Measurements from ENCODE around the gene ASB18. TPM values are rescaled to one million over a fixed set of nuclear protein-coding genes. Genes with fewer than 3 reads are reported as not detected.
A peak's percentile ranks its signal among the peaks of the same experiment; 100 is the strongest.

Gene ASB18
- total and polyA plus RNA-seq, 2 donors from 2014 or later = not detected

- Histone ChIP-seq H3K4me1 (ENCODE audit: control insufficient read depth in 2 of 3, insufficient read depth in 2 of 3, low read depth in 1 of 3, low read length in 3 of 3) (no peaks in the 10 kb centered on the region), H3K4me3 (ENCODE audit: low read length in 3 of 3) (no peak overlapping the region), H3K9me3 (ENCODE audit: control insufficient read depth in 2 of 3, insufficient read depth in 1 of 3, low read length in 3 of 3) (no peaks in the 10 kb centered on the region), H3K27ac (ENCODE audit: low read depth in 2 of 2, low read length in 2 of 2) (no peak overlapping the region), H3K9ac (ENCODE audit: low read length in 3 of 3) (no peak overlapping the region), H3K27me3 (ENCODE audit: control insufficient read depth, insufficient read depth, low read length) (no peaks in the 10 kb centered on the region), H3K36me3 (ENCODE audit: control insufficient read depth in 2 of 3, insufficient read depth in 3 of 3, low read length in 3 of 3) (no peaks in the 10 kb centered on the region)
- intact Hi-C loops (cut with DNase I) = no loop called here
- no peak for FAIRE-seq
- peak in 3 of 5 donors; percentile 22 to 28 (median 27) for DNase-seq
- TF ChIP-seq, protein P1, sequence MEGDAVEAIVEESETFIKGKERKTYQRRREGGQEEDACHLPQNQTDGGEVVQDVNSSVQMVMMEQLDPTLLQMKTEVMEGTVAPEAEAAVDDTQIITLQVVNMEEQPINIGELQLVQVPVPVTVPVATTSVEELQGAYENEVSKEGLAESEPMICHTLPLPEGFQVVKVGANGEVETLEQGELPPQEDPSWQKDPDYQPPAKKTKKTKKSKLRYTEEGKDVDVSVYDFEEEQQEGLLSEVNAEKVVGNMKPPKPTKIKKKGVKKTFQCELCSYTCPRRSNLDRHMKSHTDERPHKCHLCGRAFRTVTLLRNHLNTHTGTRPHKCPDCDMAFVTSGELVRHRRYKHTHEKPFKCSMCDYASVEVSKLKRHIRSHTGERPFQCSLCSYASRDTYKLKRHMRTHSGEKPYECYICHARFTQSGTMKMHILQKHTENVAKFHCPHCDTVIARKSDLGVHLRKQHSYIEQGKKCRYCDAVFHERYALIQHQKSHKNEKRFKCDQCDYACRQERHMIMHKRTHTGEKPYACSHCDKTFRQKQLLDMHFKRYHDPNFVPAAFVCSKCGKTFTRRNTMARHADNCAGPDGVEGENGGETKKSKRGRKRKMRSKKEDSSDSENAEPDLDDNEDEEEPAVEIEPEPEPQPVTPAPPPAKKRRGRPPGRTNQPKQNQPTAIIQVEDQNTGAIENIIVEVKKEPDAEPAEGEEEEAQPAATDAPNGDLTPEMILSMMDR (IDR thresholded peaks at IDR 0.05; ENCODE audit: borderline replicate concordance, extremely low read depth, insufficient read depth) = no peak
Observed at GRCh38 chr2:236257136-236257535, 7.1 kb downstream of the ASB18 start.

- Histone ChIP-seq H3K4me3 (ENCODE audit: low read length in 3 of 3) (no peak overlapping the region), H3K9ac (ENCODE audit: low read length in 3 of 3) (no peak overlapping the region), H3K4me1 (ENCODE audit: control insufficient read depth in 2 of 3, insufficient read depth in 2 of 3, low read depth in 1 of 3, low read length in 3 of 3) (no peaks in the 10 kb centered on the region), H3K27me3 (ENCODE audit: control insufficient read depth, insufficient read depth, low read length) (no peaks in the 10 kb centered on the region), H3K27ac (ENCODE audit: low read depth in 2 of 2, low read length in 2 of 2) (no peak overlapping the region), H3K36me3 (ENCODE audit: control insufficient read depth in 2 of 3, insufficient read depth in 3 of 3, low read length in 3 of 3) (no peaks in the 10 kb centered on the region), H3K9me3 (ENCODE audit: control insufficient read depth in 2 of 3, insufficient read depth in 1 of 3, low read length in 3 of 3) (no peaks in the 10 kb centered on the region)
- FAIRE-seq = no peak
- intact Hi-C loops (cut with DNase I) = no loop called here
- peak in 2 of 5 donors; percentile 56 to 62 for DNase-seq
- TF ChIP-seq, protein P1 (IDR thresholded peaks at IDR 0.05; ENCODE audit: borderline replicate concordance, extremely low read depth, insufficient read depth) = no peak
Observed at GRCh38 chr2:236256366-236256985, 7.7 kb downstream of the ASB18 start.

DNA sequence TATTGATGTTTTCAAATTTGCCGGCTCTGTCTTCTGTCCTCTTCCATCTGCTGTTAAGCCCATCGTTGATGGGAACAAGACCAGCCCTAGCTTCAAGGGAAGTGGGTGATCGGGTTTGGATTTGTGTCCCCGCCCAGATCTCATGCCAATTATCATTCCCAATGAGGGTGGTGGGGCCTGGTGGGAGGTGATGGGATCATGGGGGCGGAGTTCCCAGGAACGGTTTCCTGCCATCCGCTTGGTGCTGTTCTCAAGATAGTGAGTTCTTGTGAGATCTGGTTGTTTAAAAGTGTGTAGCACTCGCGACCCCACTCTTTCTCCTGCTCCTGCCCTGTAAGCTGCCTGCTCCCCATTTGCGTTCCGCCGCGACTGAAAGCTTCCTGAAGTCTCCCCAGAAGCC lies 9.5 kb downstream of the ASB18 start:
- no peak overlapping the region for H3K4me3 ChIP-seq (ENCODE audit: low read length in 3 of 3)
- FAIRE-seq = no peak
- no peak for DNase-seq
- intact Hi-C loops (cut with DNase I) = no loop called here
- no peaks in the 10 kb centered on the region for H3K27me3 ChIP-seq (ENCODE audit: control insufficient read depth, insufficient read depth, low read length)
- H3K36me3 ChIP-seq (ENCODE audit: control insufficient read depth in 2 of 3, insufficient read depth in 3 of 3, low read length in 3 of 3) = no peaks in the 10 kb centered on the region
- no peaks in the 10 kb centered on the region for H3K9me3 ChIP-seq (ENCODE audit: control insufficient read depth in 2 of 3, insufficient read depth in 1 of 3, low read length in 3 of 3)
- no peak overlapping the region for H3K27ac ChIP-seq (ENCODE audit: low read depth in 2 of 2, low read length in 2 of 2)
- no peaks in the 10 kb centered on the region for H3K4me1 ChIP-seq (ENCODE audit: control insufficient read depth in 2 of 3, insufficient read depth in 2 of 3, low read depth in 1 of 3, low read length in 3 of 3)
- TF ChIP-seq, protein P1 (IDR thresholded peaks at IDR 0.05; ENCODE audit: borderline replicate concordance, extremely low read depth, insufficient read depth) = no peak
- H3K9ac ChIP-seq (ENCODE audit: low read length in 3 of 3) = no peak overlapping the region

DNA sequence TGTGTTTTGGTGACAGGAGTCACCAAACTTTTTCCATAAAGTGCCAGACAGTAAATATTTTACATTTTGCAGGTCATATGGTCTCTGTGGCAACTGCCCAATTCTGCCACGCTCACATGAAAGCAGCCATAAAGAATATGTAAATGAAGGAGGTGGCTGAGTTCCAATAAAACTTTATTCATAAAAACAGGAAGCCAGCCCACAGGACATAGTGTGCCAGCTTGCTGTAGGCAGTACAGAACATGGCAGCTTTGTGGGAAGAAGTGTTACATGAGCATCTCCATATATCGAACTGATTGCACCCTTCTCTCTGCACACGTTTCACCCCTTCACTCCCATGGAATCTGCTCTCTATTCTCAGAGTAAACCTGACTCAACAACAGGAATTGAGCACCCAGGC lies 10.2 kb downstream of the ASB18 start:
- TF ChIP-seq, protein P1 (IDR thresholded peaks at IDR 0.05; ENCODE audit: borderline replicate concordance, extremely low read depth, insufficient read depth) = no peak
- no peak for FAIRE-seq

More for the DNA sequence above, 10.2 kb downstream of the ASB18 start:
- Histone ChIP-seq H3K9ac (ENCODE audit: low read length in 3 of 3) (no peak overlapping the region), H3K9me3 (ENCODE audit: control insufficient read depth in 2 of 3, insufficient read depth in 1 of 3, low read length in 3 of 3) (no peaks in the 10 kb centered on the region), H3K36me3 (ENCODE audit: control insufficient read depth in 2 of 3, insufficient read depth in 3 of 3, low read length in 3 of 3) (no peaks in the 10 kb centered on the region), H3K4me1 (ENCODE audit: control insufficient read depth in 2 of 3, insufficient read depth in 2 of 3, low read depth in 1 of 3, low read length in 3 of 3) (no peaks in the 10 kb centered on the region), H3K27me3 (ENCODE audit: control insufficient read depth, insufficient read depth, low read length) (no peaks in the 10 kb centered on the region), H3K4me3 (ENCODE audit: low read length in 3 of 3) (no peak overlapping the region), H3K27ac (ENCODE audit: low read depth in 2 of 2, low read length in 2 of 2) (no peak overlapping the region)
- intact Hi-C loops (cut with DNase I) = no loop called here
- no peak for DNase-seq

Measured in kidney (tissue), 14 donors.